Activated T-cell treated with anti-CD3 and anti-CD28 coated beads, Interleukin-2, amount 50 U/mL, for 72 hours (primary cell): ENCODE measurements around the gene SRPRB. TPM values are rescaled to one million over a fixed set of nuclear protein-coding genes. Genes with fewer than 3 reads are reported as not detected.
A peak's percentile ranks its signal among the peaks of the same experiment; 100 is the strongest.

Source experiments
- ATAC-seq, 2 donors: fragments of 150-1000 bp; cut with Tn5 transposase; replicated peaks in 1 of 2; 2 replicates each; pipeline ENCODE4 v1.10.0; 2021; ENCODE audit warnings: moderate library complexity in 2 of 2, mild to moderate bottlenecking in 1 of 2
- DNase-seq, 2 donors: peaks; one replicate each; pipeline ENCODE4 v3.0.0; 2021 to 2022; ENCODE audit warnings: mixed read lengths in 1 of 2
- H3K27ac Mint-ChIP-seq: one replicate; pipeline ENCODE4 v1.8.0; 2022; ENCODE audit warnings: mild to moderate bottlenecking, moderate library complexity, mixed read lengths
- H3K27me3 Mint-ChIP-seq: one replicate; pipeline ENCODE4 v1.8.0; 2022; ENCODE audit warnings: low read depth, mixed read lengths
- H3K36me3 Mint-ChIP-seq, 2 donors: one replicate each; pipeline ENCODE4 v1.8.0; 2022; ENCODE audit warnings: mixed read lengths in 2 of 2, mild to moderate bottlenecking in 1 of 2; ENCODE audit not compliant: insufficient read depth in 2 of 2
- H3K4me1 Mint-ChIP-seq: one replicate; pipeline ENCODE4 v1.8.0; 2022; ENCODE audit warnings: low read depth, mixed read lengths
- H3K4me3 Mint-ChIP-seq, 2 donors: one replicate each; pipeline ENCODE4 v1.8.0; 2022; ENCODE audit warnings: mild to moderate bottlenecking in 2 of 2, mixed read lengths in 2 of 2, moderate library complexity in 2 of 2
- H3K9me3 Mint-ChIP-seq, 2 donors: one replicate each; pipeline ENCODE4 v1.8.0; 2022; ENCODE audit warnings: mixed read lengths in 2 of 2
- total RNA-seq, 2 donors: library from RNA; stranded (reverse); gene quantifications; one replicate each; pipeline ENCODE4 v1.2.3, GENCODE V29; 2022

The SRPRB gene
- total RNA-seq, 2 donors from 2014 or later = 83.2 to 100 TPM

DNA sequence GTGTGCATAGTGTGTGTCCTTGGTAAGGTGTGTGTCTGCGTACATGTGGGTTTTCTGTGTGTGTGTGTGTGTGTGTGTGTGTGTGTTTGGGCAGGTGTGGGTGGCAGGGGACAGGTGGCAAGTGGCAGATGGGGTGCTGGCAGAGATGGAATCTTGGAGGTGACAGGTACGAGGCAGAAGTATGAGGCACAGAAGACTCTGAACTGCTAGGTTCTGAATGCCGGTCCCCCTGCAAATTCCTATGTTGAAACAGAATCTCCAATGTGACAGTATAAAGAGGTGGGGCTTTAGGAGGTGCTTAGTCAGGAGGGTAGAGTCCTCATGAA lies 29.8 kb downstream of the SRPRB start:
- Mint-ChIP-seq H3K4me3 (no peak overlapping the region), H3K27me3 (no peaks in the 10 kb centered on the region), H3K4me1 (no peaks in the 10 kb centered on the region), H3K27ac (no peak overlapping the region), H3K36me3 (no peaks in the 10 kb centered on the region), H3K9me3 (no peaks in the 10 kb centered on the region)
- ATAC-seq (no peak), DNase-seq (no peak)

DNA sequence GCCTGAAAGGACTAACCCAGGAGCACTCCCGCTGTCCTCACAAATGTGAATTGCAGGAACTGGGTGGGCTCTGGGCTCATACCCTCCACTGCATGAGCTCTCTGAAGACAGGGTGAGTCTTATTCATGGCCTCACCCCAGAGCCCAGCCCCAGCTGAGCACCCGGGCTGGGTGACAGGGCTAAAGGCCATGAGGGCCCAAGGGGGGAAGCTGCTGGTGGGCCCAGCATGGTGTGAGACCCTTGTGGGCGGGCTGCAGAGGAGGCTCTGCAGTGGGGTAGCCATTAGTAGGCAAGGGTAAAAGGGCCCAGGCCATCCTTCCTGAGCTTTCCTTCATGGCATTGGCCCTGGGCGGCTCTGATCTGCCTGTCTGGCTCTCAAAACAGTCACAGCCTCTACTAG lies 30.3 kb downstream of the SRPRB start:
- DNase-seq (no peak), ATAC-seq (no peak)
- Mint-ChIP-seq H3K4me1 (no peaks in the 10 kb centered on the region), H3K27me3 (no peaks in the 10 kb centered on the region), H3K36me3 (no peaks in the 10 kb centered on the region), H3K4me3 (no peak overlapping the region), H3K9me3 (no peaks in the 10 kb centered on the region), H3K27ac (no peak overlapping the region)

DNA sequence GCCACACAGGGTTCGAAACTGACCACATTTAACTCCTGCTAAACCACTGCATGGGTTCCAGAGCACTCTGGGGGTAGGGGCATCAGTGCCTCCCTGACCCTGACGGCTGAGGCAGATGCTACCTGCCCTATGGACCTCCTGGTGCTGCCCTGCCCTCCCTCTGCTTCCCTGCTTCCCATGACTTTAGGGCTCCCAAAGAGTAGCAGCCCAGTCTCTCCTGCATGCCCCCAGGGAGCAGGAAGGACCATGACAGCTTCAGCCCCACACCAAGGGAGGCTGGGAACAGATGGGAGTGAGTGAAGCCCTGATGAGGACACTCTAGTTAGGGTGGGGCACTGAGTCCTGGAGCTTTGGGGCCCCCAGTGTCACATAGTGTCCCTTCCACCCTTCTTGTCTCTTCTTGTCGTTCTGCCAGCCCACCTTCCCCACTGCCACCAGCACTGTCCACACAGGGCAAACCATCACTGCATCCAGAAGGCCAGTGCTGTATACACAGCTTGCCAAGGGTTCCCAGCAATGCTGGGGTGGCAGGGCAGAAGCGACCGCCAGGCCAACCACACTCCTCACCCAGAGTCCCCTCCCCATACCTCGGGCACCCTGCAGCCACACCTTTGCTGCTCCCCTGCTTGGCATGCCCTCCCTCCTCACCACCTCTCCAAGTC lies 31.0 kb downstream of the SRPRB start:
- no peaks in the 10 kb centered on the region for H3K27me3 Mint-ChIP-seq
- H3K4me3 Mint-ChIP-seq = no peak overlapping the region
- ATAC-seq (no peak), DNase-seq (no peak)
- no peaks in the 10 kb centered on the region for H3K9me3 Mint-ChIP-seq
- no peaks in the 10 kb centered on the region for H3K36me3 Mint-ChIP-seq
- H3K4me1 Mint-ChIP-seq = no peaks in the 10 kb centered on the region
- H3K27ac Mint-ChIP-seq = no peak overlapping the region

DNA sequence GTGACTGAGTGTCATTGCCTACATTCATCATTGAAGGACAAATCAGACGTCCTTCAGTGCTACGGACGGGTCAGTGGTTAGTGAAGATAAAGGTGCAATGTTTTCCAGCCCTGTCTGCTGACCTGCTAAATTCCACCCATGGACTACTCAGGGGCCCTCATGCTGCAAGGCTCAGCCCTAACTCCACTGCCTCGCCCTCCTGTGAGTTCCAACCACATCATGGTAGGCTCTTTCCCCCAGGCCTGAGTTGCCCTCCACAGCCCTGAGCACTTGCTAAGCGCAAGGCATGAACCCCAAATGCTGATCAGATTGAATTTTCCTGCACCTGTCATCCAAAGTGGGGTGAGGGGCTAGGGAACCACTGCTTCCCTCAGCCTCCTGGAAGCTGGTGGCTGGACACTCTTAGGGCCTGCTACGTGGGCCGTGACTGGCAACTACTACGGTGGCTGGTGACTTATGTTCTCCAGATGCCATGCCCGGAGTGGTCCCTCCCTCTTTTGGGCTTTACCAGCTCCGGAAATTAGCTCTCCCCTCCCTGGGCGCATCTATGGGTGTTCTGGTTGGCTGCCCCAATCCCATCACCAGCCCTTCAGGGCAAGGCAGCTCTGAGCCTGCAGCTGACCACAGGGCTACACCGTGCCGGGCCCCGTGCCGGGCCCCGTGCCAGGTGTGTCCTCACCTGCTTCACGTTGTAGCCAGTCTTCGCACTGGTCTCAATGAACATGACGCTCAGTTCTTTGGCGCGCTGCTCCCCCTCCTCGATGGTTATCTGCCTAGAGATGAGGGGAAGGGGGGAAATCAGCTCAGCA lies 32.1 kb downstream of the SRPRB start:
- Mint-ChIP-seq H3K27me3 (no peaks in the 10 kb centered on the region), H3K36me3 (no peaks in the 10 kb centered on the region), H3K4me1 (no peaks in the 10 kb centered on the region), H3K9me3 (no peaks in the 10 kb centered on the region), H3K27ac (no peak overlapping the region), H3K4me3 (no peak overlapping the region)
- no peak for DNase-seq
- ATAC-seq = no peak

DNA sequence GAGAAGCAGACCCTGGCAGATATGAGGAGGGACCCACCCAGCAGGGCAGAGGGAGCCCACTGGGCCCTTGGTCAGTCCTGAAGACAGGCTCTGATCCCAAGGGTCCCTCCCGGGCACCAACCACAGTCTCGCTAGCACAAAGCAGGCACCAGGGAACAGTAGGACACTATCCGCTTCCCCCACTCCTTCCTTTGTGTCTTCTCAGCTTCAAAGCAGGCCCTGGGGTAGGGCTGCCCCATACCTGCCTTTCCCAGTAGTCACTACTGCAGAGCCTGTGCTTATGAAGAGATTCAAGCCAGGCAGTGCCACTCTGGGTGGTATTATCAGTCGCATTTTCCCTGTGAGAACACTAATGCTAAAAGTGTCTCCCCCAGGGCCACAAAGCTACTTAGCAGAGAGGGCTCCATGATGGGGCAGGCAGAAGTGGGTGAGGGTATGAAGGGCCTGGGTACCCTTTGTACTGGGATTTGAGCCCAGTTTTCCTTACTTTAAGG lies 32.7 kb downstream of the SRPRB start:
- Mint-ChIP-seq H3K27ac (no peak overlapping the region), H3K36me3 (no peaks in the 10 kb centered on the region), H3K9me3 (no peaks in the 10 kb centered on the region), H3K27me3 (no peaks in the 10 kb centered on the region), H3K4me3 (no peak overlapping the region), H3K4me1 (no peaks in the 10 kb centered on the region)
- DNase-seq (no peak), ATAC-seq (no peak)

DNA sequence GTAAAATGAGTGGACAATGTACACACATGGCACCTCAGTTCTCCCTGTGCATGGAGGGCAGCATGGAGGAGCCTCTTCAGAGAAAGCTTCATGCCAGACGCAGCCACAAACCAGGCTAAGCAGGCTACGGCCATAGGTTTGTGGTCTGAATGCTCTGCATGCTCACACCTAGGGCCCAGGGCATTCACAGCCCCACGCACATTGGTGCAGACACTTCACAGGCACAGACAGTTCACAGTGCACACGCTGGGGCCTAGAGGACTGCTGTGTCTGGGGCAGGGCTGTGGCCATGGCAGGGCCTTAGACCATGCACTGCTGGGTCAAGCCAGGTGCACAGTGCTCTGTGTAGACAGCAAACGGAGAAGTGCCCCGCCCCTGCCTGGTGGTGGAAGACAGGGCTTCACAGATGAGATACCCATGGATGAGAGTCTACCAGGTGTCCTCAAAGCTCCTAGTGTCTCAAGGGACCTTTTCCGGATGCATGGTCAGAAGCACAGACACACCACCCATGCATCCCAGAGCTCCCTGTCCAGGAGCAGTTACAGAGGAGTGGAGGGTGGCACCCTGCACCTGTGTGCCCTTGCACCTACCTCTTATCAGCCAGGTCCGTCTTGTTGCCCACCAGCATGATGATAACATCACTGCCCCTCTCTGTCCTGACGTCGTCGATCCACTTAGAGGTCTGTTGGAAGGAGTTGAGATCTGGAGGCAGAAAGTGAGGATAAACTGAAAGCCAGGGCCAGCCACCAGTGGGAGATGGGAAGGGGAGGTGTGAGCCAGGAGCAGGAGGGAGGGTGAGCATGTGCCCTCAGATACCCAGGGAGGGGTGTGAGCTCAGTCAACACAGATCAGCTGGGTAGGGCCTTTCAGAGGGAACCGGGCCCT lies 33.5 kb downstream of the SRPRB start:
- no peaks in the 10 kb centered on the region for H3K36me3 Mint-ChIP-seq
- H3K9me3 Mint-ChIP-seq = no peaks in the 10 kb centered on the region
- ATAC-seq = no peak
- H3K4me3 Mint-ChIP-seq = no peak overlapping the region
- H3K27ac Mint-ChIP-seq = no peak overlapping the region
- no peaks in the 10 kb centered on the region for H3K4me1 Mint-ChIP-seq
- H3K27me3 Mint-ChIP-seq = peaks cover 5% of the 10 kb centered on the region
- no peak for DNase-seq

DNA sequence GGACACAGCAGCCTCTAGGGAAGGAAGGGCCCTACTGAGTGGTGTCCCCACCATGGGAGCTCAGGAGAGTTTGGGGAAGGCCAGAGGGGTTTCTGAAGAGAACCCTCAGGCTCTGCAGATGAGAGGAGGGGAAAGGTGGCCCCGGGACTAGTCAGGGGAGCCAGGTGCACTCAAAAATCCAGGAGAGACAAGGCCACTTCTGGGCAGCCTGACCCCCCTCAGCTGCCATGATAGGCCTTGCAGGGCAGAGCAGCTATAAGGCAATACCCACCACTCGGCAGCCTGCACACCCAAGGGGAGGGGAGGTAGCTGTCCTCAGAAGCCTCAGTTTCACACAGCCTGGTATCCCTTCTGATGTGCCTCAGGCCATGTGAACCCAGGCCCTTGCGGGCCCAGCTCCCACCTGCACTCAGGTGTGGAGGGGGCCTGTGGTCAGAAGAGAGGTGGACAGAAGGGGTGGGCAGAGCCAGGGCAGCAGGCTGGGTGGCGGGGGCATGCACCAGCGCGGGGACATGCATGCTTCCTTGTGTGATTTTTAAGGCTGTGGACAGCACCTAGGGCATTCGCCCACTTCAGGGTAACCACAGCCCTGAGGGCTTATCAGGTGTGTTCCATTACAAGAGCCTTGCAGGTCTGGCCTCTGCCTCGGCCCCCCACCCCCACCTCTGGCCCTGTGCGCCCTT lies 34.6 kb downstream of the SRPRB start:
- Mint-ChIP-seq H3K27ac (no peak overlapping the region), H3K36me3 (no peaks in the 10 kb centered on the region), H3K27me3 (peaks cover 9% of the 10 kb centered on the region), H3K4me3 (no peak overlapping the region), H3K9me3 (no peaks in the 10 kb centered on the region), H3K4me1 (no peaks in the 10 kb centered on the region)
- DNase-seq (no peak), ATAC-seq (no peak)

DNA sequence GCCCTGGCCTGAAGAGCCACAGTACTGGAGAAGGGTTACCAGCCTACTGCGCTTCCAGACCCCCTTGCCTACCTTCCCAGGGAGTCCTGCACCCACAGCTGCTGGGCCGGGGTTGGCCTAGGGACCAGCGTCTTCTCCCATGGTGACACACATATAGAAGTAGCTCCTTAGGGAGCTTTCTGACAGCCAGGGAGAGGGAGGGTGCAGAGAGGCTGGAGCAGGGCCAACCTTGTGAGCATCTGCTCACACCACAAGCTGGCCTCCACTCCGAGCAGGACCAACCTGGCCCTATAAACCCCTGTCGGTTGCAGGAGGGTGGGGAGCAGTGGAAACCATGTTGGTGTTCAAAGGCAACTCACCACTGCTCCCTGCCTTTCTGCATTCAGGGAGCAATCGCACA lies 35.2 kb downstream of the SRPRB start:
- Mint-ChIP-seq H3K9me3 (no peaks in the 10 kb centered on the region), H3K36me3 (no peaks in the 10 kb centered on the region)

DNA sequence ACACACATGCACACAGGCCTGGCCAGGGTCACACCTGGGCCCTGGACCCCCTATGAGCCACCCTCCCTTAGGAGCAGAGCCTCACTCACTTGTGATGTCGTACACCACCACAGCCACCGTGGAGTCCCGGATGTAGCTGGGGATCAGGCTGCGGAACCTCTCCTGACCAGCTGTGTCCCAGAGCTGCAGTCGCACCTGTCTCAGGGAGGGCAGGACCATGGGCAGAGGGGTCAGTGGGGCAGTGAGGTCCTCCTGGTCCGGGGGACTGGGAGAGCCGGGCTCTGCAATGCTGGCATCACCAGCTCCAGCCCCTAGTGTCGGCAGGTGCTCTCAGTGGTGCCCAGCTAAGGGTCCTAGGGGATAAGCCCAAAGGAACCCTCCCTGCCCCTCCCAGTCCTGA lies 35.6 kb downstream of the SRPRB start:
- H3K9me3 Mint-ChIP-seq = no peaks in the 10 kb centered on the region
- no peak overlapping the region for H3K4me3 Mint-ChIP-seq
- no peaks in the 10 kb centered on the region for H3K36me3 Mint-ChIP-seq
- no peak for DNase-seq
- no peaks in the 10 kb centered on the region for H3K4me1 Mint-ChIP-seq
- no peak overlapping the region for H3K27ac Mint-ChIP-seq
- no peak for ATAC-seq
- H3K27me3 Mint-ChIP-seq = peaks cover 9% of the 10 kb centered on the region

More for the DNA sequence above, 35.2 kb downstream of the SRPRB start:
- peaks cover 9% of the 10 kb centered on the region for H3K27me3 Mint-ChIP-seq
- H3K4me1 Mint-ChIP-seq = no peaks in the 10 kb centered on the region
- no peak for DNase-seq
- H3K27ac Mint-ChIP-seq = no peak overlapping the region
- no peak overlapping the region for H3K4me3 Mint-ChIP-seq
- ATAC-seq = no peak

DNA sequence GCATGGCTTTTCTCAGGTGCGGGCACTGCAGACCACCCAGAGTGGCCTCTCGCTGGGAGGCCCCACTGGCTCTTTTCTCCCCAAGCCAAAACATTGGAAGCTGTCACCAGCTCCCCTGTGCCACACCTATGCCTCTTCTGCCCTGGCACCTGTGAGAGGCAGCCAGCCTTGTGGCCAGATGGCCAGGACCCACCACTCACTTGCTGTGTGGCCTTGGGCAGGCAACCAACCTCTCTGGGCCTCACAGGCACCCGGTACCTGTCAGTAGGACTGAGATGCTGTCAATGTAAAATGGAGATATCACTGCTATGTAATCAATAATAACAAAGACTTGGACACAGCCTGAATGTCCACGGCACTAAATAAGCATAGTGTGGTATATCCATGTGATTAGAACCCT lies 36.5 kb downstream of the SRPRB start:
- DNase-seq (no peak), ATAC-seq (no peak)
- Mint-ChIP-seq H3K9me3 (no peaks in the 10 kb centered on the region), H3K27ac (no peak overlapping the region), H3K4me1 (no peaks in the 10 kb centered on the region), H3K27me3 (peaks cover 9% of the 10 kb centered on the region), H3K4me3 (no peak overlapping the region), H3K36me3 (no peaks in the 10 kb centered on the region)

DNA sequence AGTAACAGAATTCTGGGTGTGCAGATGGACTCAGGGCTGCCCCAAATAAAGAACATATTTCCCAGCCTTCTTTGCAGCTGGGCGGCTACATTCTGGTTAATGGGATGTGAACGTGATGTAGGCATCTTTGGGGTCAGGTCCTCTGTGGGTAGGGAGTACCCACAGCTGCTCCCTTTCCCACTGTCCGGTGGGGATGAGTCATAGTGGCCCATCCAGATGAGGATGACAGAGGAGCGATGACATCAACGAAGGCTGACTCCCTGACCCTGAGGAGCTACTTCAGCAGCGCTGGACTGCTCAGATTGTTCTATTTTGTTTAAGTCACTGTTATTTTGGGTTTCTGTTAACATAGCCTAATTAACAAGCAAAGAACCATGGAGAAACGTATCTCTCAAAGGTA lies 38.0 kb downstream of the SRPRB start:
- DNase-seq = no peak
- Mint-ChIP-seq H3K9me3 (no peaks in the 10 kb centered on the region), H3K27ac (no peak overlapping the region), H3K4me1 (no peaks in the 10 kb centered on the region), H3K36me3 (no peaks in the 10 kb centered on the region), H3K4me3 (no peak overlapping the region), H3K27me3 (peaks cover 9% of the 10 kb centered on the region)
- no peak for ATAC-seq

DNA sequence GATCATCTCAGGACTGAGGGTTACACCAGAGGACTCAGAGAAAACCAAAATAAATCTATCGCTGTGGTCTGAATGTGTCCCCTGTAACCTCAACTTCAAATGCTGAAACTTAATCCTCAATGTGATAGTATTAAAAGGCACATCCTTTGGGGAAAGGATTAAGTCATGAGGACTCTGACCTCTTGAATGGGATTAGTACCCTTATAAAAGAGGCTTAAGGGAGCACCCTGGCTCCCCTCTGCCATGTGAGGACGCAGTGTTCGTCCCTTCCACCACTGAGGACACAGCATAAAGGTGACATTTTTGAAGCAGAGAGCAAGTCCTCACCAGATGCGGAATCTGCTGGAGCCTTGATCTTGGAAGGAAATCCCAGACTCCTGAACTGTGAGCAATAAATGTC lies 39.5 kb downstream of the SRPRB start:
- Mint-ChIP-seq H3K36me3 (no peaks in the 10 kb centered on the region), H3K9me3 (no peaks in the 10 kb centered on the region), H3K4me1 (peaks cover 8% of the 10 kb centered on the region), H3K27ac (no peak overlapping the region), H3K4me3 (no peak overlapping the region), H3K27me3 (peaks cover 15% of the 10 kb centered on the region)
- ATAC-seq (no peak), DNase-seq (no peak)

DNA sequence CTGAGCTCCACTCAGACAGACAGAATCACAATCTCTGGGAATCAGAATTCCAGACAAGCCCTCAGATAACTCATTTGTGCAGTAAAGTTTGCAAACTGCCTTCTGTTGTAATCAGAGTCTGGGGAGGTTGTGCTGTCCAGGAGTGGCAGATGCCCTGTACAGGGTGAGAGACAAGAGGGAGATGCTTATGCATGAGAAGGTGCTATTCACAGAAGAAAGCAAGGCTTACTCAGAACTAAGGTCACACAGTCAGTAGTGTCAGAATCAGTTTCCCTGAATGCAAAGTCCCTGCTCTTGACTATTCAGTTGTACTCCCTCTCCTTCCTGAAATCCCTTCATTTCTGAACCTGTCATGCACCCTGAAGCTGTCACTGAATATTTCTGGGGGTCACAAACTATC lies 43.7 kb downstream of the SRPRB start:
- Mint-ChIP-seq H3K4me1 (peaks cover 34% of the 10 kb centered on the region), H3K9me3 (no peaks in the 10 kb centered on the region), H3K27ac (peak overlapping the region; percentile 74), H3K36me3 (peaks cover 0 to 1% of the 10 kb centered on the region in 2 donors), H3K27me3 (peaks cover 8% of the 10 kb centered on the region), H3K4me3 (peak overlapping the region in 1 of 2 donors; percentile 42)
- DNase-seq (no peak), ATAC-seq (peak; percentile 22 to 35)
